A673 (cell line): ENCODE data around the gene APC2.

Experiments
- EZH2 ChIP-seq: fragments of 200-600 bp; sonication (generic); IDR thresholded peaks from 2 replicates; pipeline ENCODE4 v1.6.1; 2017; ENCODE audit warnings: borderline replicate concordance, low read depth, mild to moderate bottlenecking, mixed read lengths, antibody characterized with exemption, low read length; ENCODE audit not compliant: poor library complexity, severe bottlenecking
- TF ChIP-seq, protein P1 (sequence below): fragments of 300-800, 200-600 bp; sonication (generic); conservative IDR thresholded peaks from 2 replicates; pipeline ENCODE4 v1.5.1; 2017; ENCODE audit warnings: low read depth, mild to moderate bottlenecking, antibody characterized with exemption, low read length, moderate library complexity, mixed read lengths

DNA sequence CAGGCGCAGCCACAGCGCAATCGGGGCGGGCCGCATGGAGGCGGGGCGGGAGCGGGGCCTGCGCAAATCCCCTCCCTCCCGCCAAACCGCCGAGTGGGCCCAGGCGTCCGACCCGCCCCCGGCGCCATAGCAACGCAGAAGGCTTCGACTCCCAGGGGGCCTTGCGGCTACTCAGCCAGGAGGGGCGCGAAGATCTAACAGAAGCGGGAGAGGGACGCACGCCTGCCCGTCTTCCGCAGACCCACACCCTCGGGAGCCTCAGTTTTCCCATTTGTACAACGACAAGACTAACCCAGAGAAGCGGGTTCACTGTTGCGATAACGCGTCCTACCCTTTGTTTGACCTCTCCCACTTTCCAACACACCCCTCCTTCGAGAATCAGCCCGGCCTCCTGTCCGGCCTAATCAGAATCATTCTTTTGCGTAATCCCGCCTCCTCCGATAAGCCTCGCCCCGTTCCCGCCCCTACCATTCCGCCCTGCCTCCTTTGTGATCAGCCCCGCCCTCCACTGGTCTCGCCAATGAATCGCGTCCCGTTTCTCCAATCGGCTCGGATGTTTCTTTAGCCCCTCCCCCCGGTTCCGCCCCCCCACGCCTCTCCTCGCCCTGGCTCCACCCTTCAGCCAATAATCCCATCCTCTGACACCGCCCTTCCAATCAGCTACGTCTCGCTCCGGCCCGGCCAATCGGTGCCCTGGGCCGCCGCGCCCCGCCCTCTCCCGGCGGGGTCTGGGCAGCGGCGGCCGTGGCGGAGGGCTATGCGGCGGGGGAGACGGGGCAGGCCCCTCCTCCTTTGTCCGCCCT, 40.6 kb downstream of the APC2 start, which contains the start of gene PCSK4:
- TF ChIP-seq, protein P1, sequence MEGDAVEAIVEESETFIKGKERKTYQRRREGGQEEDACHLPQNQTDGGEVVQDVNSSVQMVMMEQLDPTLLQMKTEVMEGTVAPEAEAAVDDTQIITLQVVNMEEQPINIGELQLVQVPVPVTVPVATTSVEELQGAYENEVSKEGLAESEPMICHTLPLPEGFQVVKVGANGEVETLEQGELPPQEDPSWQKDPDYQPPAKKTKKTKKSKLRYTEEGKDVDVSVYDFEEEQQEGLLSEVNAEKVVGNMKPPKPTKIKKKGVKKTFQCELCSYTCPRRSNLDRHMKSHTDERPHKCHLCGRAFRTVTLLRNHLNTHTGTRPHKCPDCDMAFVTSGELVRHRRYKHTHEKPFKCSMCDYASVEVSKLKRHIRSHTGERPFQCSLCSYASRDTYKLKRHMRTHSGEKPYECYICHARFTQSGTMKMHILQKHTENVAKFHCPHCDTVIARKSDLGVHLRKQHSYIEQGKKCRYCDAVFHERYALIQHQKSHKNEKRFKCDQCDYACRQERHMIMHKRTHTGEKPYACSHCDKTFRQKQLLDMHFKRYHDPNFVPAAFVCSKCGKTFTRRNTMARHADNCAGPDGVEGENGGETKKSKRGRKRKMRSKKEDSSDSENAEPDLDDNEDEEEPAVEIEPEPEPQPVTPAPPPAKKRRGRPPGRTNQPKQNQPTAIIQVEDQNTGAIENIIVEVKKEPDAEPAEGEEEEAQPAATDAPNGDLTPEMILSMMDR = no peak
- no peak for TF ChIP-seq EZH2
